Naive B cell (primary cell): ENCODE measurements around the gene NXN. TPM values are rescaled to one million over a fixed set of nuclear protein-coding genes. Genes with fewer than 3 reads are reported as not detected.
"Not testable (repeated sequence)": the region's sequence is repeated elsewhere in the genome, so short reads cannot be mapped to it uniquely, and the experiment has no call there.

Experiments used
- ATAC-seq, 2 donors: fragments of 150-1000 bp; cut with Tn5 transposase; 2 replicates each; pipeline ENCODE4 v1.10.0; 2021; ENCODE audit warnings: low read depth in 2 of 2, mild to moderate bottlenecking in 2 of 2, moderate library complexity in 2 of 2
- DNase-seq: peaks from one replicate; pipeline ENCODE4 v3.0.0; 2022
- H3K27ac Mint-ChIP-seq, 6 donors: one replicate each; pipeline ENCODE4 v1.8.0; 2020 to 2022; ENCODE audit warnings: mild to moderate bottlenecking in 6 of 6, mixed read lengths in 6 of 6, moderate library complexity in 5 of 6, inconsistent platforms in 2 of 6
- H3K27me3 Mint-ChIP-seq, 3 donors: one replicate each; pipeline ENCODE4 v1.8.0; 2021 to 2022; ENCODE audit warnings: mixed read lengths in 3 of 3, mild to moderate bottlenecking in 1 of 3
- H3K36me3 Mint-ChIP-seq, 2 donors: one replicate each; pipeline ENCODE4 v1.8.0; 2020 to 2022; ENCODE audit warnings: mixed read lengths in 2 of 2, inconsistent platforms in 1 of 2, mild to moderate bottlenecking in 1 of 2
- H3K4me1 Mint-ChIP-seq, 3 donors: one replicate each; pipeline ENCODE4 v1.8.0; 2020 to 2022; ENCODE audit warnings: mixed read lengths in 3 of 3, inconsistent platforms in 1 of 3, mild to moderate bottlenecking in 1 of 3, moderate library complexity in 1 of 3
- H3K4me3 Mint-ChIP-seq, 8 donors: one replicate each; pipeline ENCODE4 v1.8.0; 2020 to 2022; ENCODE audit warnings: mild to moderate bottlenecking in 8 of 8, mixed read lengths in 8 of 8, moderate library complexity in 8 of 8, inconsistent platforms in 2 of 8
- H3K9me3 Mint-ChIP-seq, 7 donors: one replicate each; pipeline ENCODE4 v1.8.0; 2020 to 2022; ENCODE audit warnings: mixed read lengths in 7 of 7, mild to moderate bottlenecking in 5 of 7, inconsistent platforms in 2 of 7, moderate library complexity in 1 of 7
- polyA plus RNA-seq, 6 donors: library from polyadenylated mRNA; unstranded; fragments of 300-500 nt; fragmentation: Illumina TruSeq; gene quantifications; one replicate each; pipeline ENCODE4 v1.2.3, GENCODE V29; 2021; ENCODE audit warnings: low read depth in 6 of 6

NXN gene
- polyA plus RNA-seq, 6 donors from 2014 or later = 0.36 to 0.40 TPM; not detected in 4

DNA sequence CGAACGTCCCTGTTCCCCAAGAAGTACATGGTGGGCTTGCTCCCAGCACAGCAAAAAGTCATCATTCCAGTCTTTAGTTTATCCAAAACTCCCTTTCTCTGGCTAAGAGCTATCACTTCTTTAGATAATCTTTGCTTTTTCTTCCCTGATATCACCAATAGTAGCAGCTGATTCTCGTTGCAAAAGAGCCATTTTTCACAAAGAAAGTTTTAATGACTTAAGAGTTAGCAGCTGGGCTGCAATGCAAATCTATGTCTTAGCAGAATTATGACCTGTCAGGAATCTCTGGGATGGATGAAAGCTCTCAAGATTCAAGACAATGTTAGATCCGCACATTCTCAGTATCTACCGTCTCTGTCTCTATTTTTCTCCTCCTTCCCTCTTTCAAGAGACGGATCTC is 53.8 kb downstream of the NXN start:
- no peak for ATAC-seq
- H3K27ac Mint-ChIP-seq = no peak overlapping the region

DNA sequence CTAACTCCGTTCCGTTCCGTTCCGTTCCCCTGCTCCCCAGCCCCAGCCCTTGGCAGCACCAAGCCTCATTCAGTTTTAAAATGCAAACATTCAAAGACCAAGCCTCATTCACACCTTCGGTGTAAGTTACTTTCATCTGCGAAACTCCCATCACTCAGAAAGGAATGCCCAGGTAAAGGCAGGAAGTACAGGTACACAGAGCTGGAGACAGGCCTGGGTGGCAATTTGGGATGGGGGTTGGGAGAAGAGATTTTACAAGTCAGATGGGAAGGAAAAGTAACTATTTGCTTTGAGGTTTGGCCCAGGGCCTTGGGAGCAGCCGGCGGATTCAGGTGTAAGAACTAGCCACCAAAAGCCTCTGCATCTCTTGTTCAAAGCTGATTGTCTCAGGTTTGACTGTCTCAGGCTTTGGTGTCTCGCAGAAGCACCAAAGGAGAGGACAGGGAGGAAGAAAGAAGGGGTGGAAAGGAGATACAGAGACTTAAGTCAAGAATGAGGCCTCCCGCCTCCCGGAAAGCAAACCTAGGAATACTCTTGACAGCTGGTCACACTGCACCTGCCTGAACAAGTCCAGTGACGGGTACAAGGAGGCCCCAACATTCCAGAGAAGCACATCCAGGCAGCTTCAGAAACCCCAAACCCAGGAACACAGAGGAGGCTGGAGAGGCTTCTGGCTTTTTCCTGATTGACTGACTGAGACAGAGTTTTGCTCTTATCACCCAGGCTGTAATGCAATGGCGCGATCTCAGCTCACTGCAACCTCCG is 54.7 kb downstream of the NXN start:
- no peak for DNase-seq
- no peak for ATAC-seq
- Mint-ChIP-seq H3K36me3 (no peaks in the 10 kb centered on the region), H3K9me3 (no peaks in the 10 kb centered on the region), H3K4me3 (no peak overlapping the region), H3K4me1 (no peaks in the 10 kb centered on the region), H3K27ac (no peak overlapping the region), H3K27me3 (peaks cover 14 to 31% (median 29%) of the 10 kb centered on the region in 3 donors)

More for the DNA sequence above, 53.8 kb downstream of the NXN start:
- Mint-ChIP-seq H3K4me1 (no peaks in the 10 kb centered on the region), H3K27me3 (peaks cover 18 to 27% (median 26%) of the 10 kb centered on the region in 3 donors), H3K9me3 (no peaks in the 10 kb centered on the region), H3K36me3 (no peaks in the 10 kb centered on the region), H3K4me3 (no peak overlapping the region)
- DNase-seq = no peak

DNA sequence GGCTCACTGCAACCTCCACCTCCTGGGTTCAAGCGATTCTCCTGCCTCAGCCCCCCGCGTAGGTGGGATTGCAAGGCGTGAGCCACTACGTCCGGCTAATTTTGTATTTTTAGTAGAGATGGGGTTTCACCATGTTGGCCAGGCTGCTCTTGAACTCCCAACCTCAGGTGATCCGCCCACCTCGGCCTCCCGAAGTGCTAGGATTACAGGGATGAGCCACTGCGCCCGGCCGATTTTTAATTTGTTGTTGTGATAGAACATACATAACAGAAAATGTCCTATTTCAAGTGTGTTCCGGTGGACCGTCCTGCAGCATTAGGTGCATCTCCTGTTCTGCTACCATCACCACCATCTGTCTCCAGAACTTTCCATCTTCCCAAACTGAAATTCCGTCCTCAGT is 55.3 kb downstream of the NXN start:
- H3K27ac Mint-ChIP-seq = not testable (repeated sequence)
- peaks cover 14 to 36% (median 31%) of the 10 kb centered on the region in 3 donors for H3K27me3 Mint-ChIP-seq

DNA sequence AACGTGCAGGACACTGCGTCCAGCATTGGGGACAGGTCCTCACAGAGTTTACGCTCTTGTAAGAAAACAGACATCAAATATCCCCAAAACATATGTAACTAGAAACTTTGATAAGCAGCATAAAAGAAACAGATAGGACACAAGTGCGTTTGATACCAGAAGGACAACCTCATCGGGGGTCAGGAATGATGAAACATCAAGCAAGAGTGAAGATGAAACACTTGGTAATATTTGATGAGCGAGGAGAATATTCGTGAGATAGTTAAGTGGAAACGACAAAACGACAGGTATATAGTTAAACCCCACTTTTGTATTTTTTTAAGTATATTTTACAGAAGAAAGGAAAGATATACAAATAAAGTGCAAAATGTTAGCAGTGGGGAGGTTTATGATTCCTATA is 55.9 kb downstream of the NXN start:
- DNase-seq = no peak
- Mint-ChIP-seq H3K27me3 (peaks cover 14 to 36% (median 31%) of the 10 kb centered on the region in 3 donors), H3K4me1 (no peaks in the 10 kb centered on the region), H3K27ac (no peak overlapping the region), H3K36me3 (no peaks in the 10 kb centered on the region), H3K9me3 (no peaks in the 10 kb centered on the region), H3K4me3 (no peak overlapping the region)
- ATAC-seq = no peak

More for the DNA sequence above, 55.3 kb downstream of the NXN start:
- not testable (repeated sequence) for H3K4me1 Mint-ChIP-seq, H3K9me3 Mint-ChIP-seq, DNase-seq, H3K36me3 Mint-ChIP-seq, ATAC-seq, H3K4me3 Mint-ChIP-seq

DNA sequence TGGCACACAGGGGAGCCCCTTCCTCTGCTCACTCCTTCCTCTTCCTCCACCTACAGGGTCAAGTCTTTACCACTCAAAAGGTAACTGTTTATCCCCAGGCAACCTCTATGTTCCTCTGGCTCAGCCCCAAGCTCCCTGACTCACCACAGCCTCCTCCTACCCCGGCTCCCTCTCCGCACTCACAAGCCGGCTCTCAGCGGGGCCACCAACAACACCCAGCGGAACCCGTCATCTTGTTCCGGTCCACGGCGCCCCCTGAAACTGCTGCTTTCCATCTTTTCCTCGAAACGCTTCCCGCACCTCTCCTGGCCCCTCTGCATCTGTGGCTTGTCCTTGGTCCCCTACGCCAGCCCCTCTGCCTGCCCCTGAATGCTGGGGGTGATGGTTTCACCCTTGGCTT is 58.4 kb downstream of the NXN start:
- ATAC-seq (no peak), DNase-seq (no peak)
- Mint-ChIP-seq H3K27me3 (peaks cover 19 to 30% (median 24%) of the 10 kb centered on the region in 3 donors), H3K36me3 (no peaks in the 10 kb centered on the region), H3K27ac (no peak overlapping the region), H3K4me1 (no peaks in the 10 kb centered on the region), H3K4me3 (no peak overlapping the region), H3K9me3 (no peaks in the 10 kb centered on the region)

DNA sequence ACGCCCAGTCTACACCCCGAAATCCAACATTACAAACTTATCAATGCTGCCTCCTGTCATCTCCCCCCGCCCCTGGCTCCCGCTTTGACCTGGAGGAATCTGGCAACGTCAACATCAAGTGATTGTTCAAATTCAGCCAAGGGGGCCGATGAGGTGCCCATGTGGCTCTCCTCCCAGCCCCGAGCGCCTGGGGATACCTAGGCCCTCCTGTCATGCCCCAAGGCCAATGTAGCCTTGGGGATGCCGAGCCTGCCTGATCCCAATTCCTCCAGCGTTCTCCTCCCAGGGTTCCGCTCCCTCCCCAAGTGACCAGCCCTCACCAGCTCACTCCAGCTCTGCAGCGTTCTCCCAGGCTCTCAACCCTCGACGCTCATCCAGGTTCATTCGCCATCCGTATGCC is 59.4 kb downstream of the NXN start:
- H3K9me3 Mint-ChIP-seq = no peaks in the 10 kb centered on the region
- H3K27ac Mint-ChIP-seq = peak overlapping the region in 1 of 6 donors; percentile 78
- H3K27me3 Mint-ChIP-seq = peaks cover 20 to 24% (median 22%) of the 10 kb centered on the region in 3 donors
- no peak for ATAC-seq
- DNase-seq = no peak
- H3K36me3 Mint-ChIP-seq = no peaks in the 10 kb centered on the region
- H3K4me1 Mint-ChIP-seq = no peaks in the 10 kb centered on the region
- no peak overlapping the region for H3K4me3 Mint-ChIP-seq

DNA sequence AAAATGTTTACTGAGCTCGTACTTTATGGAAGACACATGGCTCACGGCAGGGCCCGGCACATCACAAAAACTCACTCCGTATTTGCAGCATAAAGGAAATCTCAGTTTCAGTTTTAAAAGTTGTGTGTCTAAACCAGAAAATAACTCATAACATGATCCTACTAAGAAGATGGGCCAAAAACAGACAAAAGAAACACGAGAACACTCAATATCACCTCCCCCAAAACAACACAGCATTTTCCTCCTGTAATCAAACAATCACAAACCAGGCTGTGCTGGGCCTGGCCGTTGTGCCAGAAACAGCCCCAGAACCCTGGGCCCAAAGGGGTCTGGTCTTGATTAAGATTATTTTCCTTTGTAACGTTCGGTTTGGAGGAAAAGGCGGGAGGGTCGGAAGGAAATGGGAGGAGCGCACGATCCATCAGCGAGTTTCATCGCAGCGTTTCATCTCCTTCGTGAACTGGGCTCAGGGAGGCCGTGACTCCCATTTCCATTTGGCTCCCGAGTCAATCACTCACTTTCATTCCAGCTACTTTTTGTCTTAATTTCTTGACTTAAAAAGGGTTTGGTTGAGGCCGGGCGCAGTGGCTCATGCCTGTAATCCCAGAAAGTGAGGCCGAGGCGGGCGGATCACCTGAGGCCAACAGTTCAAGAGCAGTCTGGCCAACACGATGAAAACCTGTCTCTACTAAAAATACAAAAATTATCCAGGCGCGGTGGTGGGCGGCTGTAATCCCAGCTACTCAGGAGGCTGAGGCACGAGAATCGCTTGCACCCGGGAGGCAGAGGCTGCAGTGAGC is 61.4 kb downstream of the NXN start:
- H3K27me3 Mint-ChIP-seq = peaks cover 16 to 33% (median 23%) of the 10 kb centered on the region in 3 donors
- ATAC-seq (no peak), DNase-seq (no peak)
- H3K4me1 Mint-ChIP-seq = no peaks in the 10 kb centered on the region
- no peak overlapping the region for H3K4me3 Mint-ChIP-seq
- no peaks in the 10 kb centered on the region for H3K9me3 Mint-ChIP-seq
- no peaks in the 10 kb centered on the region for H3K36me3 Mint-ChIP-seq
- H3K27ac Mint-ChIP-seq = no peak overlapping the region

DNA sequence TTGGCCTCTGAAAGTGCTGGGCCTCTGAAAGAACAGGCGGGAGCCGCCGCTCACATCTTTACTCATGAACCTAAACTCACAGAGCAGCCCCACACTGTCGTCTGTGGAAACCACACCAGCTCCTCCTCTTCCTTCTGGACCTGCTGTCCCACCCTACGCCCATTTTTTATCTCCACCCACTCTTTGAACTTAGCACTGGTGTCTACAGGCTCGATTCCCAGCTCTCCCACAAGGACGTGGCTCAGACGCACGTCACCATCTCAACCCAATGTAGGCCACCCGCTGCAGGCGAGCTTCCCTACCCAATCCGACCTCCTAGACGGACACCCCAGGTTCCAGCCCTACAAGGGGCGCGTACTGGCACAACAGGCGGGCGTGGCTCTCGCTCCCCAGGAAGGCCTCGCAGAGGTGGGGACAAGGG is 62.2 kb downstream of the NXN start:
- H3K4me1 Mint-ChIP-seq = no peaks in the 10 kb centered on the region
- no peaks in the 10 kb centered on the region for H3K9me3 Mint-ChIP-seq
- peaks cover 16 to 35% (median 22%) of the 10 kb centered on the region in 3 donors for H3K27me3 Mint-ChIP-seq
- H3K36me3 Mint-ChIP-seq = no peaks in the 10 kb centered on the region
- no peak overlapping the region for H3K4me3 Mint-ChIP-seq
- ATAC-seq = no peak
- no peak for DNase-seq
- peak overlapping the region in 1 of 6 donors; percentile 64 for H3K27ac Mint-ChIP-seq

DNA sequence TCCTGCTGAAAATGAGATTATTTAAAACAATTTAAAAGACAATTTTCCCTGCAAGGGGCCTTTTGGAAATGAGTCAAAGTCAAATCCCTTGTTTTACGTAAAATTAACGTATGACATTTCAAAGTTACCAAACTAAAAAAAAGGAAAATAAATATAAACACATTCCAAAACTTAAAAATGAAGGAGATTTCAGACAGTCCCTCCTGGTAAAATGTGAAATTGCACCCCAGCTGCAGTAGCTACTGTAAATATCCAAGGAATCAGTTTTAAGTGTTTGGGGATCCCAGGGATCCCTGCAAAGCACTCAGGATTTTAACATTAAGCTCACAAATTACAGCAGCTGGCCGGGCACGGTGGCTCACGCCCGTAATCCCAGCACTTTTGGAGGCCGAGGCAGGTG is 63.3 kb downstream of the NXN start:
- no peaks in the 10 kb centered on the region for H3K9me3 Mint-ChIP-seq
- DNase-seq (no peak), ATAC-seq (no peak)
- H3K36me3 Mint-ChIP-seq = no peaks in the 10 kb centered on the region
- H3K4me1 Mint-ChIP-seq = no peaks in the 10 kb centered on the region
- no peak overlapping the region for H3K4me3 Mint-ChIP-seq
- H3K27ac Mint-ChIP-seq = no peak overlapping the region
- H3K27me3 Mint-ChIP-seq = peaks cover 16 to 28% (median 27%) of the 10 kb centered on the region in 3 donors

DNA sequence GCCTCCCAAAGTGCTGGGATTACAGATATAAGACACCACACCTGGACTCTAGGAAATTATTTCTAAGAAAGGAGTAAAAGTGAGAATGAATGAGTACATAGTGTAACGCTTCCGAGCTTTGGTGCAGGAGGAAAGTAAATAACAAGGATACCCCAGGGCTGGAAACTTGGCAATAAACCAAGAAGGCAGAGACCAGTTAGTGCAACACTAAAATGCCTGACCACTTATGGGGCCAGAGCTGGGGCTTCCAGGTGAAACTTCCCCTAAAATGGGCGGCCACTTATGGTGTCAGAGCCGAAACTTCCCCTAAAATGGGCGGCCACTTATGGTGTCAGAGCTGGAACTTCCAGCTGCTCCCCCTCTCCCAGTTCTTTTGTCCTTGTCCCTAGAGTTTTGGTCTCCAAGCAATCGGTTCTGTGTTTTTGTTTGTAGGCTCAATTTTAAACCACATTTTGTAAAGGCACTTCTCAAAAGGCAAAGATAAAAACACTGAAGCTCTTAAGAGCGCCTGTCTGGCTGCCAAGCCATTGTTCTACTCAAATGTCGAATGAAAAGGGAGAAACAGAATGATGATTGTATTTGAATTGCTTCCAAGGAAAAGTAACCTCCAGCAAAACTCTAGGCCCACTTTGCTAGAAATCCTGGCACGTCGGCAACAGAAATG is 63.9 kb downstream of the NXN start:
- H3K4me1 Mint-ChIP-seq = no peaks in the 10 kb centered on the region
- ATAC-seq (no peak), DNase-seq (no peak)
- no peak overlapping the region for H3K27ac Mint-ChIP-seq
- no peak overlapping the region for H3K4me3 Mint-ChIP-seq
- no peaks in the 10 kb centered on the region for H3K36me3 Mint-ChIP-seq
- peaks cover 11 to 31% (median 30%) of the 10 kb centered on the region in 3 donors for H3K27me3 Mint-ChIP-seq
- no peaks in the 10 kb centered on the region for H3K9me3 Mint-ChIP-seq

DNA sequence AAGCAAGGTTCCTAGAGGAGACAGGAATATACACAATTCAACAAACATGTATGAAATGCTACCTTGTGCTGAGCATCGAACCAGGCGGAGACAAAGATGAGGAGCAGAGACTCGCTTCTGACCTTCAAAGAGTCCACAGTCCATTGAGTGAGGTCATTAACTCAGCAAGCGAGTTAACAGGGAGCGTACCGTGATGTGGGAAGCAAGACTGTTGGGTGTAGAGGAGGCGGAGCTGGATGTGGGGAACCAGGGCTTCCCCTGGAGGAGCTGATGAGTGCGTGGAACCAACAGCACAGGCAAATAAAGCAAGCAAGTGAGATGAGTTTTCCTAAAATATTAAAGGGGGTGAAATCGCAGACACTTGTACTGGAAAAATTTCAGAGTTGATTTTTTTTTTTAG is 65.0 kb downstream of the NXN start:
- Mint-ChIP-seq H3K4me3 (no peak overlapping the region), H3K27me3 (peaks cover 11 to 30% (median 25%) of the 10 kb centered on the region in 3 donors), H3K4me1 (no peaks in the 10 kb centered on the region), H3K27ac (no peak overlapping the region), H3K9me3 (no peaks in the 10 kb centered on the region), H3K36me3 (no peaks in the 10 kb centered on the region)
- no peak for ATAC-seq
- DNase-seq = no peak

DNA sequence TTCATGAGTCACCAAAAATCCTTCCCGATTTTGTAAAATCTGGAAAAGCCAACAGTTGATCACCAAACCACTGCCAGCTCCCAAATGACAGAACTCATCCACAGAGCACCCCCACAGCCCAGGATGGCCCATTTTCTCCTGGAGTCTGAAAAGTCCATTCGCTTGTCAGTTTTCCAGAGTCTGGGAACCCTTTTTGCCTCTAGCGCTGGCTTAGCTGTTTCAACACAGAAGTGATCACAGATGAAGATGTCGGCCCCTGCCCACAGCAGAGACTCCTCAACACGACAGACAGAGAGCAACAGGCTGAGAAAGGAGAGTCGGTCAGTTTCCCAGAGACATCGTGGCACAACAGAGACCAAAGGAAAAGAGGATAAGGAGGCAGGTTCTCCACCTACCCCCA is 66.4 kb downstream of the NXN start:
- peak overlapping the region in 1 of 6 donors; percentile 70 for H3K27ac Mint-ChIP-seq
- no peak for DNase-seq
- H3K4me1 Mint-ChIP-seq = no peaks in the 10 kb centered on the region
- peaks cover 15 to 30% (median 23%) of the 10 kb centered on the region in 3 donors for H3K27me3 Mint-ChIP-seq
- H3K9me3 Mint-ChIP-seq = no peaks in the 10 kb centered on the region
- no peaks in the 10 kb centered on the region for H3K36me3 Mint-ChIP-seq
- ATAC-seq = no peak
- H3K4me3 Mint-ChIP-seq = no peak overlapping the region

DNA sequence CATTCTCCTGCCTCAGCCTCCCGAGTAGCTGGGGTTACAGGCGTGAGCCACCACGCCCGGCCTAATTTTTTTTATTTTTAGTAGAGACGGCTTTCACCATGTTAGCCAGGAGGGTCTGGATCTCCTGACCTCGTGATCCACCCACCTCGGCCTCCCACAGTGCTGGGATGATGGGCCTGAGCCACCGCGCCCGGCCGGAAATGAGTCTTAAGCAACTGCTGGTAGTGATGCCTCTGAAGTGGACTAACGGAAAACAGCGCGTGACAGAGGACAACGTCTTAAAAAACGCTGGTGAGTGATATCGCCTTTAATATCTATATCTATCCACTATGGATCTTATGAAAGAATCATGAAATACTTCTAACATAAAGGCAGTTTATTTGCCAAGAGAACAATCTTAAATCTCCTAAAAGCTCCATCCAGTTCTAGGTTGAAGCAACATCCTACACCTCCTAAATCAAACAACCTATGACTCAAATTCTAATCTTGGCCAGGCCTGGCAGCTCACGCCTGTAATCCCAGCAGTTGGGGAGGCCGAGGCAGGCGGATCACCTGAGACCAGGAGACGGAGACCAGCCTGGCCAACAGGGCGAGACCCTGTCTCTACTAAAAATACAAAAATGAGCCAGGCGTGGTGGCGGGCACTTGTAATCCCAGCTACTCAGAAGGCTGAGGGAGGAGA is 69.8 kb downstream of the NXN start:
- DNase-seq (no peak), ATAC-seq (no peak)
- Mint-ChIP-seq H3K4me1 (peaks cover 0 to 5% (median 0%) of the 10 kb centered on the region in 3 donors), H3K4me3 (no peak overlapping the region), H3K27ac (no peak overlapping the region), H3K9me3 (no peaks in the 10 kb centered on the region), H3K36me3 (no peaks in the 10 kb centered on the region), H3K27me3 (peaks cover 7 to 35% (median 24%) of the 10 kb centered on the region in 3 donors)
